ENCODE measurements around the gene MED20.

MED20 gene

GRCh38 chr6:41900861-41901260 is 20.1 kb downstream of the MED20 start:
- DNase-seq = no peak

- no peak for DNase-seq
Measured at GRCh38 chr6:41896281-41896680, 24.7 kb downstream of the MED20 start.

DNA sequence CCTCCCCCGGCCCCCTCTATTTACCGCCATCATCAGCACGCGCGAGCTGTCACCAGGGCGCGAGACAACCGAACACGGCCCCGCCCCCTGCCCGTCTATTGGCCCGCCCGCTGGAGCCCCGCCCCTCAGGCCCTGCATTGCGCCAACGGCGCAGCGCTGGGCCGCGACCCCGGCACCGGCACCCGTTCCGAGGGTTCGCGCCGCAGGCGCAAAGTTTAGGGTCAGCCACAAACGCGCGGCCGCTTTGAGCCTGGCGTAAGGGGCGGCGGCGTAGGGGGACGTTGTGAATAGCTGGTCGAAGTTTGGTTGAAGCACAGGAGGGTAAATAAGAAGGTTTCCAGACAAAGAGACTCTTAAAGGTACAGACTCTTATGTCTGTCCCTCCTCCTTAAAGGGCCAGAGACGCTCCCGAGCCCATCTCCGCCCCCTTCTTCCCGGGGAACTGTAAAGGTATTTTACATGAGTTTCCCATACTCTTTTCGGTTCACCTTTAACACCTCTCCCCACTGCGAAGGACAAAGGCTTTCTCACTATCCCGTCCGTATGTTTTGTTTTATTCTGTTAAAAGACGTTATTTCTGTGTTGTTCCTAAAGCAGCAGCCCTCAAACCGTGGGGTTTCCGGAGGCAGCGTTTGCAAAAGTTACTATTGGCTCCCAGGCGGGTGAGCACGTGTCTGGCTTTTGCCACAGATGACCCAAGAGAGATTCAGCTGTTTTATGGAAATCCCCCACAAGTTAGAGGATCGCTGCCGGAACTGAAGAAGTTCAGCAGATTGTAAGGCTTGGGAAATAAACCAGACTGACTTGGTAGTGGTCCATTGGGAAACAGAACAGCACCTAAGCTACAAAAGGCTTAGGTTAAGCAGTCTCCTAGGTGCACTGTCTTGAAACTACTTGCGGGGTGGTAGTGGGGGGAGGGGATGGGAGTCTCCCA is 25.4 kb downstream of the MED20 start, which contains the start of gene USP49:
Gene USP49, minus strand, starts transcription at position 76 of the 934 bp plus-strand sequence. CDS start 88,392 bp downstream, outside the sequence.
- peak; percentile 71 for DNase-seq

DNA sequence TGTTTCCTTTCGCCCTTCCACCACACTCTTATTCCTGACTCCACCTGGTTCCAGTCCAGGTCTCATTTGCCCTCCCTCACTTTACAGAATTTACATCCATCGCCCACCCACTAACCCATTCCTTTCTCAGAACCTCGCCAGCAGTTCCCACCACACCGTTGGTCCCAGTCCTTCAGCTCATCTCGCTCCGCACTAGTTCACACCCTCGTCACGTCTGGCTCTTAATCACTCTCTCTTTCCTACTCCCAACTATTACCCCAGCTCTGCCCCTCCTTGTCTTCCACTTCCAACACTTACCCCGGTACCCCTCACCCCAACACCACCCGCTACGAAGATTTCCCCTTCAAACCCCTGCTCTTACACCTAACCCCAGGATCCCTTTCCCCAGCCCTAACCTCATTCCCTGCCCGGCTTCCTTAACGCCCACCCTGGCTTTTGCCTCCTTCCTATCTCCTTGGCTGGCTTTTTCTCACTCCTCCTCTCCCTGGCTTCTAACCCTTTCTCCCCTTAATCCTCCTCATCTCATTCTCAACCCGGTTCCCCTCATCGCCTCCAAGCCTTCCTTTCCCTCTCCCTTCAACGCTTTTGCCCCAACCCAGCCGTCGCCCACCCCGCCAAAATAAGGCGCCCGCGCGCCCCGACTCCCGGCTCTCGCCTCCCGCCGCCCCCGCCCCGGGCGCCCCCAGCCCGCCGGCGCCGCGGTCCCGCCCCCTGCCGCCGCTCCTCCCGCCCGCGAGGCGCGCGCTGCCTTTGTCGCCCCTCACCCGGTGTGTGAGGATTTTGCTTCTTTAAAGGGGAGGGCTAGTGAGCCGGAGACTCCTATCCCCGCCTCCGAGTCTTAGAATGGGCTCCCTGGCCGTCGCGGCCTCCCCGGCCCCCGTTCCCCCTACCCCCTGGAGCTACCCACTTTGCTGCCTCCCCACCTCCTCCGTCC is 26.3 kb downstream of the MED20 start:
- DNase-seq = no peak

DNA sequence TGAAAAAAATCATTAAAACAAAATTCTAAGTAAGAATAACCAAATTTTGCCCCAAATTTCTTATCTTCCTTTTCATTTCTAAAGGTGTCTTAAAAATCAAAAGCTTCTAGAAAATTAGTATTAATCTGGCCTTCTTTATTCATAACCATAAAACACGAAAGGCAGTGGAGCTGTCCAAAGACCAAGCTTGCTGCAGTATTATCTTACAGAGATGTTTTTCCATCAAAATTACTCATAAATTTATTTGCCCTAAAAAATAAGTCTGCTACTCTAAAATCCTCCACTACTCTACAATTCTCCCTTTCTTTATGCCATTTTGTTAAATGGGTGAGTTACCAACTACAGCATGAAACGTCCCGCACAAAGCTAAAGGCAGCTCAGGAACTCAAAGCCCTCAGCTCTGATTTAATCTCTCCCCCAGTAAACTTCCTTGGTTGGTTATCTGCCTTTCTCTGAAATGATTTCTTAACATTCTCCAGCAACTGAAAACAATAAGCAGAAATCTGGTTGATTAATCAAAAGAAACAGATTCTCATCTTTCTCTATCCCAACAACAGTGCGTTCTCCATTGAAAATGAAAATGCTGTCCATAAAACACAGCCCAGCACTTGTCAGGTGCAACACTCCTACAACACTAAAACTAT is 27.9 kb downstream of the MED20 start:
- no peak for DNase-seq

DNA sequence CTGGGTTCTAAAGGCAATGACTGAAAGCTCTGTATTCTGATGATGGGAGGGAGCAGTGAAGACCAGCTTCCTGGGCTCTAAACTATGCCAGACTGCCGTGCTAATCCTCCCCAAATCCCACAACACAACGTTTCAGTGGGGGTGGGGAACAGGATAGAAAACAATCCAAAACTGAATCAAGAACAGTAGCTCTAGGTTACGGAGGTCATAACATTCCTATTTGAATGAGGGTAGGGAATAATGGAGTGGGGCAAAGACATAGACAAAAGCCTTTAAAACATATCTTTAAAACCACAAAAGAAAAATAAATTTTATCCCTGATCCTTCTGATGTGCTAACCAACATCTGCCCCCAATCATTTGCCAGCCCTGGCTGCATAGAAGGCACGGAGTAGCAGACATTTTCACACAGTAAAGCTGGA is 33.6 kb downstream of the MED20 start:
- DNase-seq = no peak

DNA sequence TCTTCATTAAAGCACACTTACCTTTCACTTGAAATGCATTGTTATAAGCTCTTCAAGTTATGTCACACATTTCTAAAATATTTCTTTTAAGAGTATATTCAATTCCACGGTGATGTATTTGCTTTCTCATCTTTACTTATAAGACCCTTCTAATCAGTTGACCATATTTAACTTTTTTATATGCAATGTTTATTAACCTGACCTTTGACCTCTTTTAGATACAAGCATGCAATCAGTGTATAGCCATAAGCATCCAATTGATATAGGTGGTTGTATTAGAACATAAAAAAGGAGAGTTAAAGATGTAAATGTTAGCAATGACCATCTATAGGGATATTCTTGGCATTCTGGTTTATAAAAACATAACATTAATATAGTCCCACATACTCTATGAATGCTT is 35.0 kb downstream of the MED20 start:
- no peak for DNase-seq

DNA sequence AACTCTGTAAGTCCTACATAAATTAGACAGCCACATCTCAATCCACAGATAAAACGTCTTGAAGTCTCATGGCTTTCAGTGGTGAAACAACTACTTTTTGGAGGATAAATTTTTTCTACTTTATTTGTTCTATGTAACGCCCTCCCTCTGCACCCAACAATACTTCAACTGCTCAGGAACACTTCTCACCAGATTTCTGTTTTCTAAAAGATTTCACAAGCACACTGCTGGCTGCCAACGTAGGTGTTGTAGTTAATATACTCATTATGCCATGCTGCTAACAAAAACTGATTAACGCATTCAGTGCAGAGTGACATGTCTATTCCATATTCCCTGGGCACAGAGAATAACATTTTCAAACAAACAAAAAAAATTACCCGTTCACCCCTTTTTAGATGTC is 36.0 kb downstream of the MED20 start:
- DNase-seq = no peak

DNA sequence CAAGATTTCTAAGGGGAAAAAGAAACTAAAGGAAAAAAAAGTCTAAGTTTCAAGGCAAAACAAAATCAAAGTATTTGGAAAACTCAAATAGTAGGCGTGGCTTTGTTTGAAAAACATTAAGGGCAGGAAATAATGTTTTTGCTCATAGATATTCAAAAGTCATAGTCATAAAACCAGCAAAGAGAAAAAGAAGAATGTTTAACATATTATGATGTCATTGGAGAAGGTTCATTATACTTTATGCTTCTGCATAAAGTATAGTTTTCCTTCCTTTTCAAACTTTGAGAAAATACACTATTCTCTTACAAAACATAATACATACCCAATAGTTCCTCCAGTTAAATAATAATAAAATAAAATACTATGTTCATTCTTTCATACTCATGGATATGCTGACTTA is 39.4 kb downstream of the MED20 start:
- DNase-seq = no peak

GRCh38 chr6:41878961-41879405 is 42.0 kb downstream of the MED20 start:
- DNase-seq = no peak

- DNase-seq = no peak
Measured at GRCh38 chr6:41878246-41878645, 42.7 kb downstream of the MED20 start.

DNA sequence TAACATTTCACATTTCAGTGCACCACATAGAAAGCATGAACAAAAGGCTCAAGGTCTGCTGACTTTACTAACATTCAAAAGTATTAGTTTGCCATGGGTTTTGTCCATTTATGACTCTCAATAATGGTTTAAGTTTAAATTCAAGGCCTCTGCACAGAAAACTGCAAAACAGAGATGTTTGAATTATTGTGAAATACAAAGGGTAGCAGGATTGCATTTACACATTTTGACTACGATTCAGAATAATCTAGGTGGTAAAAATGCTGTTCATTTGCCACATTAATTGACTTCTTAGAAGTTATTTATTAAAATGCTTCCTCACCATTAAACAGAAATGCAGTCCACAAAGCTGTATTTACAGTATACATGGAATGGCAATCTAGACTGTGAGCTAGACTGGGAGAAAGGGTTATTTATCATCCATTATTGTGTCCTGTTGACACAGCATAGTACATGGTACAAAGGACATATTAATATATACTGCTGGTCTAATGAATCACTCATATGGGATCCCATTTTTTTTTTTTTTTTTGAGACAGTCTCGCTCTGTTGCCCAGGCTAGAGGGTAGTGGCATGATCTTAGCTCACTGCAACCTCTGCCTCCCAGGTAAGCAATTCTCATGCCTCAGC is 43.8 kb downstream of the MED20 start:
- no peak for DNase-seq

- no peak for DNase-seq
Measured at GRCh38 chr6:41874741-41875140, 46.2 kb downstream of the MED20 start.

DNA sequence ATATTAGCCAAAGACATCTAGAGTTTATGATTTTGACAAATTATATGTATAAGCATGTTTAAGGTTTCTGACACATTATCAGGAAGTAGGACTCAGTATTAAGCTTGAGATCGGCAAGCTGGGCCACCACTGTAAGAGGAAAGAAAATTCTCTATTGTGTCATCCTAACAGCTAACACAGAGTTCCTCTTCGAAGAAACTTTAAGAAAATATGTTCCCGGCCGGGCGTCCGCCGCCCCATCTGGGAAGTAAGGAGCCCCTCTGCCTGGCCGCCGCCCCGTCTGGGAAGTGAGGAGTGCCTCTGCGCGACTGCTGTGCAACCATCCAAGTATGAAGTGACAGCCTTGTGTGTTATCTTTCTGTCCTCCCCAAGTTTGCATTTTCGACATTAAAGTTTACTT is 48.8 kb downstream of the MED20 start:
- no peak for DNase-seq

DNA sequence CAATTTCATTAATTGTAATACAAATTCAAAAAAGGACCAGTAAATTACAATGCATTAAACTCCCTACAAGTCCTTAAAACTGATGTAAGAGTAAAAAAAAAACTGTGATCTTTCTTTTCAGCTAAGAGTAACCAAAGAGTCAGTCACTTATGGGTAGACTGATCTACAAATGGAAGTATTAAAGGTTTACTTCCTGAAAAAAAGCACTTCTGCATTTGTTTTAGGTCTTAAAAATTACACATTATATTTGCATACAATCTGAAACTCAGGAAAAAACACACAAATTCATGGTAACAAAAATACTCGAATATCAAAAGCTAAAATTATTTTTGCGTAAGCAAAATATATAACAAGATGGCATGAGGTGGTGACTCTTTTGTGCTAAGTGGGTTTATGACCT is 49.2 kb downstream of the MED20 start:
- no peak for DNase-seq

- no peak for DNase-seq
Measured at GRCh38 chr6:41859356-41859755, 61.6 kb downstream of the MED20 start.

GRCh38 chr6:41858703-41859102 is 62.2 kb downstream of the MED20 start:
- DNase-seq = no peak

Measured in DMS 273 treated with DMSO at 0.1 percent for 48 hours (cell line).